Activated CD4-positive, alpha-beta T cell treated with anti-CD3 and anti-CD28 coated beads, Interleukin-2, amount 50 U/mL, for 48 hours (primary cell): Measurements from ENCODE around the gene CDC37.
A peak's percentile ranks its signal among the peaks of the same experiment; 100 is the strongest.
"Not testable (repeated sequence)": the region's sequence is repeated elsewhere in the genome, so short reads cannot be mapped to it uniquely, and the experiment has no call there.

Experiments
- DNase-seq, 2 experiments: peaks; one replicate each; pipeline ENCODE4 v3.0.0-alpha.2; 2020

Gene CDC37

DNA sequence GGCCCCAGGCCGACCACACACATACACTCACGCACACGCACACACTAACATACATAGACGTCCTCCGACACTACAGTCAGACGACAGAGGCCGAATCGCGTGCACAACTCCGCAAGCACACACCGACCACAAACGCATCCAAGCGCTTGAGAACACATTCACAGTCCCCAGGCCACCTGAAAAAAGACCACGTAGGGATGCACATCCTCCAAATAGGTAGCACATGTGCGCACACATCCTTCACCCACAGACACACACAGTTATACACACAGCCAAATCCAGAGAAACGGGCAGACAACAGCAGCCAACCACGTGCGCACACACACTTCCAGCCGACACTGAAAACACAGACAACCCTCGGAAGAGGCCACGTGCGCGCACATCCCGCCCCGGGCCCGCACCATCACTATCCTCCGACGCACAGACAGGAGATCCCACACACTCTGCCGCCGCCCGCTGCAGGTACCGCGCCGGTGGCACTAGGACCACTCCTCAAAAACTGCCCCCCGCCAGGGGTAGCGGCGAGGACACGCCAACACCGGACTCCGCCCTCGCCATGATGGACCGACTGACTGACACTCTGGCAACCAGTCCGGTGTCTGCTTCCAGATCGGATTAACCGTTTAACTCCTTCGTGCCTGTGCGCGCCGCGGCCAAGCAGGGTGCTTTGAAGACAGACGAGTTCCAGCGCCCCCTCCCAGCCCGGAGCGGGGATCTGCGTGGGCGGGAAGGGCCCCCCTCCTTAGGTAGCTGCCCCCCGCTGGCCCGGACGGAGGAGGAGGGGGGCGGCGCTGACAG is 16.5 kb upstream of the CDC37 start:
- peak; percentile 57 to 62 for DNase-seq

- peak in 1 of 2 experiments; percentile 35 for DNase-seq
Measured at GRCh38 chr19:10419200-10419645, 15.9 kb upstream of the CDC37 start.

DNA sequence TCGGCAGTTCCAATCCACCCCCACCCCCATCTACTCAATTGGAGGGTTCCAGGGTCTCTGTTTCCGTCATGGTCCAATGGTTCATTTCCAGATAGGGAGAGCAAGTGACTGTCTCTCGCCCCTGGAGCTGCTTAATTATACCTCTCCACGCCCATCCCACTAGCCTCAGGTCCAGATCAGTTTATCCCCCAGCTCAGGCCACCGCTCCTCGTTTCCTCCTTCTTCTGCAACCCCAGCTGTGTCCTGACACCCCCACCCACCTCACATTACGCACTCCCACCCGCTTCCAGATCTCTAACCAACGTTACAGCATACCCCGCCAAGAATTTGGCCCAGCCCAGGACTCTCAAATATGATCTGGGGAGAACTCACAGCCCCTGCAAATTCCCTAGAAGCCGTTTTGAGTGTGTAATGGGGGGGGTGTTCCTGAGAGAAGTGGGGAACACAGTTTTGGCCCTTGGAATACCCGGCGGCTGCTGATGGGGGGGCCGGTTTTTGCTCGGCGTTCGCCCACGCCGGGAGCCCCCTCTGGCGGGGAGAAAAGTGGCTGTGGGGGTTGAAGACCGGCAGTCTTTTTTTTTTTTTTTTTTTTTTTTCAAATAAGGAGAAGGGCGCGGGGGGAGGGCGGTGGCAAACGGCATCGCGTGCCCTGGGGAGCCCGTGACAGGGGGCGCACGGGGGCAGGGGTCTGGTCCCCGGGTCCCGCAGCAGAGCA is 15.3 kb upstream of the CDC37 start:
- DNase-seq = peak in 1 of 2 experiments; percentile 19

GRCh38 chr19:10418235-10418484 is 14.8 kb upstream of the CDC37 start:
- DNase-seq = no peak

DNA sequence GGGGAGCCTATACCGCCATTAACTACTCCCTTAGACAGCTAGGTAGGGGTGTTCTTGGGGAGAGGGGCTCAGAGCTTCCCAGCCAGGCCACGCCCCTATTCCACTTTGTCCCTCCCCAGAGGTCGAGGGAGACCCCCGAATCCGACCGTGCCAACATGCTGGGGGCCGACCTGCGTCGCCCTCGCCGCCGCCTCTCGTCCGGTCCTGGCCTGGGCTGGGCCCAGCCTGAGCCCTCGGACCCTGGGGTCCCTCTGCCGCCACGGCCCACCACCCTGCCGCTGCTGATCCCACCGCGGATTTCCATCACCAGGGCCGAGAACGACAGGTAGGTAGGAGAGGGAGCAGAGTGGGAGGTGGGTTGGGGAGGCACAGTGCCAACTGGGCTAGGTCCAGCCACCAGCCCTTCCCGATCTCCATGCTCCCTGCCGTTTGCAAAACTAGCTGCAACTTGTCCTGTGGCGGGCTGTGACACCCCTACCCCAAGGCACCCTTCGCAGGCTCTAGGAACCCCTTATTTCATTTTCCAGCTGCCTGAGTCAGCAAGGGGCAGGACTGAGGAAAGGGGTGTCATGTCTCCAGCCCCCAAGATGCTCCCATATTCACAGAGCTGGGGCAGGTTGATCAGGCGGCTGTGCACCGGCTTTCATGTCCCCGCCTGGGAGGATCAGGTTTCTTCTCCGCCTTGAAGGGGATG is 14.3 kb upstream of the CDC37 start:
- no peak for DNase-seq

DNA sequence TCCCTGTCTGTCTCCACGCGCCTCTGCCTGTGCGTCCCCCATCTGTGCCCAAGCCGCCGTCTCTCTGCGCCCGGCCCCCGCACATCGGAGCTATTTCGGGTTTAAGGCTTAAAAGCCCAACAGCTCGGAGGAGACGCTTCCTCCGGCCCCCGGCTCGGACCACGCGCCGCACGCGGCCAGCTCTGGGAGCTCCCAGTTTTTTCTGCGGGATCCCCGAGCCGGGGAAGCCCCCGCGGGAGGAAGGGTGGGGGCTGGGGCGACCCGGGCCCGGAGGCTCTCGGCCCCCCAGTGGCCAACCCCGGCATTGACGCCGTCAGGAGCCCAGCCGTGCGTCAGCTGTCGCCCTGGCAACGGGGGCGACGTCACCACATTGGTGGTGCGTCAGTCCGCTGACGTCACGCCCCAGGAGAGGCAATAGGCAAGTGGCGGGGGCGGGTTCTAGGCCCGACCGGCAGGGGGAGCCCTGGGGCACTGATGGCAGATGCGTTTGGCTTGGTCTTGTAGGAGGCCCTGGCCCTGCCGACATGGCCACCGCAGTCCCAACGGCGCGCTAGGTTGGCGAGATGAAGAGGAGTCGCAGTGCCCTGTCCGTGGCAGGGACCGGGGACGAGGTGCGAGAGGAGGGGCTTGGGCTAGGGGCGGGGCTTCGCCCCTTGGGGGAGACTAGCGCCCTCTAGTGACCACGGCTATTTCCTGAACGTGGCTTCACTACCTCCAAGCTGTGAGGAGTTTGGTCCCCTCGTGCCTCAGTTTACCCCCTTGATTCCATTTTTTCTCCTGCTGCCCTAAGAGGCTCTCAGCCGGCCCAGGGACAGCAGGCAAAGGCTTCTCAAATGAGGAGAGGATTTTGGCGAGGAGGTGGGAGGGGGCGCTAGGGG is 13.3 kb upstream of the CDC37 start:
- peak; percentile 92 to 93 for DNase-seq

DNA sequence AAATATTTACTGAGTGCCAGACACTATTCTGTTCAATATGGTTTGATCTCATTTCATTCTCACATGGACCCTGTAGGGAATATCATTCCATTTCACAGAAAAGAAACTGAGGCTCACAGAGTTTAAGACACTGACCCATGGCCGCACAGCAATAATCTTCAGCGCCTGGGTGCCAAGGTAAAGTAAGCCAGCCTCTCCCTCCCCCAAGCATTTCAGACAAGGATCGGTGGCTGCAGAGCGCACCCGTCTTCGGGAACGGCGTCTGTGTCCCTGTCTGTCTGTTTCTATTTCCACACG is 12.7 kb upstream of the CDC37 start:
- DNase-seq = no peak

DNA sequence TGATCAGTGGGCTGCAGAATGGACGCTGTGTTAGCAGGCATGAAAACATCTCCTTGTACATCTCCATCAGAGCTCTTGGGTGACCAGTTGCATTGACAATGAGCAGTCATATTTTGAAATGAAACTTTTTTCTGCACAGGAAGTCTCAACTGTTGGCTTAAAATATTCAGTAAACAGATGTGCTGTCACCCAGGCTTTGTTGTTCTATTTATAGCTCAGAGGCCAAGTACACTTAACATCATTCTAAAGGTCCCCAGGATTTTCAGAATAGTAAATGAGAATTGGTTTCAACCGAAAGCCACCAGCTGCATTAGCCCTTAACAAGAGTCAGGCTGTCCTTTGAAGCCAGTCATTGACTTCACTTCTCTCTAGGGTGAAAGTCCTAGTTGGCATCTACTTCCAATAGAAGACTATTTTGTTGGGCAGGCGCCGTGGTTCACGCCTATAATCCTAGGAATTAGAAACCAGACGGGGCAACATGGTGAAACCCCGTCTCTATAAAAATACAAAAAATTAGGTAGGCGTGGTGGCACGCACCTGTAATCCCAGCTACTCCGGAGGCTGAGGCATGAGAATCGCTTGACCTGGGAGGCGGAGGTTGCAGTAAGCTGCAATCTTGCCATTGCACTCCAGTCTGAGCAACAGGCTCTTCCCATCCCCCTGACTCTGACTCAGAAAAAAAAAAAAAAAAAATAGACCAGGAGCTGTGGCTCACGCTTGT is 9.1 kb upstream of the CDC37 start:
- no peak for DNase-seq

- DNase-seq = not testable (repeated sequence)
Measured at GRCh38 chr19:10411224-10411623, 7.9 kb upstream of the CDC37 start.

GRCh38 chr19:10408511-10409283 is 5.4 kb upstream of the CDC37 start:
- peak; percentile 68 to 81 for DNase-seq

DNA sequence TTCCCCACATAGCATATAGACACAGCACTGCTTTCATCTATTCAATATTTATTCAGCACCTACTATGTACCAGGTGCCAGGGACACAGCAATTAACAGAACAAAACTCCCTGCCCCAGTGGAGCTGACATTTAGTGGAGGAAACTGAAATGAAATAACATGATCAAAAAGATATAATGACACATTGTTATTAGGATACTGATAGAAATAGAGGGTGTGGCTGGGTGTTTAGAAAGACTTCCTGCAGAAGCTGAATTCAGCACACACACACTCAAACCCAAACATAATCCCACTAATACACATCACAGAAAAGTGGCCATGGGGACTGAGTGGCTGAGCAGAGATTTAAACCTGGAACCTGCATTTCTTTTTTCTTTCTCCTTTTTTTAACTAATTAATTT is 3.8 kb upstream of the CDC37 start:
- DNase-seq = no peak

- no peak for DNase-seq
Measured at GRCh38 chr19:10406191-10406590, 2.8 kb upstream of the CDC37 start.

- peak; percentile 70 to 74 for DNase-seq
Measured at GRCh38 chr19:10404888-10405820, 1.8 kb upstream of the CDC37 start.

GRCh38 chr19:10402441-10403038 is 802 bp downstream of the CDC37 start:
- no peak for DNase-seq

DNA sequence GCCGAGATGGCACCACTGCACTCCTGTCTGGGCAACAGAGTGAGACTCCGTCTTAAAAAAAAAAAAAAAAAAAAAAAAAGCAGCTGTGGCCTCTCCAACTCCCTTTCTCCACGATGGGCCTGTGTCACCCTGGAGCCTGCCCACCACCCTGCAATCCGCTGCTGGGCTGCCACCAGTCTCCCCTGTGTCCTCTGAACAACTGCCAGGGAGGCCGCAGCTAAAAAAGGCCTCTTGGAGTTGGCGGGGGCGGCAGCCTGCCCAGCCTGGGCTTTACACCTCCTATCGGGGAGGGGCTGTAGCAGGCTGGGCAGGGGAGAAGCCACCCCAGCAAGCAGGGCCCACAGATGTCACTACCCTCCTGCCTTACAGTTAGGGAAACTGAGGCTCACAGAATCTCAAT is 3.5 kb downstream of the CDC37 start:
- DNase-seq = no peak

DNA sequence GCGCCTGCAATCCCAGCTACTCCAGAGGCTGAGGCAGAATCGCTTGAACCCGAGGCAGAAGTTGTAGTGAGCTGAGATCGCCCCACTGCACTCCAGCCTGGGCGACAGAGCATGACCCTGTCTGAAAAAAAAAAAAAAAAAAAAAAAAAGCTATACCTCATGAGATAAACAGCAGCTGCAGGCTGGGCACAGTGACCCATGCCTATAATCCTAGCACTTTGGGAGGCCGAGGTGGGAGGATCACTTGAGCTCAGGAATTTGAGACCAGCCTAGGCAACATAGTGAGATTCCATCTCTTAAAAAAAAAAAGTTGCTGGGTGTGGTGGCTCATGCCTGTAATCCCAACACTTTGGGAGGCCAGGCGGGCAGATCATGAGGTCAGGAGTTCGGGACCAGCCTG is 4.0 kb downstream of the CDC37 start:
- DNase-seq = not testable (repeated sequence)

GRCh38 chr19:10398819-10399218 is 4.5 kb downstream of the CDC37 start:
- no peak for DNase-seq

DNA sequence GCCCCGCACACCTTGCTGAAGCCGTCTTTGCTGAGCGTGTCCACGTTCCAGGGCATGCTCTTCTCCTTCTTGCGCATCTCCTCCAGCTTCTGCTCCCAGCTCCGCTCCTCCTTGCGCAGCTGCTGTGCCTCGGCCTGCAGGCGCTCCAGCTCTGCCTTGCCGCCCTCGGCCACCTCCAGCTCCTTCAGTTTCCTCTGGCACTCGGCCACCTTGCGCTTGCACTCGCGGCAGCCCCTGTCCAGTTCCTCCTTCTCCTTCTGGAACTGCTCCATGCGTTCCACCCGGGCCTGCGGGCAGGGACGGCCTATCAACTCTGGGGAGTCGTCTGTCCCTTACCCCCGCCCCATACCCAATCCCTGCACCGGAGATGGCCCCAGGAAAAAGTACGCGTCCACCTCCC is 7.4 kb downstream of the CDC37 start:
- DNase-seq = no peak

GRCh38 chr19:10395436-10395835 is 7.9 kb downstream of the CDC37 start:
- DNase-seq = no peak

DNA sequence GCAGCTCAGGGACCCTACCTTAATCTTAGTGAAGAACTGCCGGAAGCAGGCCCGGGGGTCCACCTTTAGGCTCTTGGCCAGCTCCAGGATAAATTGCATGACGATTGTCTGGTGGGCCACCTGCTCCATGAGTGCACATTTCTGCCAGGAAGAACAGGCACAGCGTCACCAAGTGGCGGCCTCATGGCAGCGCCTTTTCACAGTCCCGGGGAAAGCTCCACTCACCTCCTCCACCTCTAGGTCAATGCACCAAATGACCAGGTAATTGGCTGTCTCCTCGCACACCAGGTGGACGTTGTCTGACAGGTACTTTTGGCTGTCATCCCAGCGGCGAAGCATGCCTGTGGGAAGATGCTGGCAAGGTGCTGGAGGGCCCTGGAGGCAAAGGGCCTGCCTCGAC is 8.3 kb downstream of the CDC37 start:
- no peak for DNase-seq
